ENCODE data around the gene WDR47. TPM values are rescaled to one million over a fixed set of nuclear protein-coding genes. Genes with fewer than 3 reads are reported as not detected.
"Not testable (repeated sequence)": the region's sequence is repeated elsewhere in the genome, so short reads cannot be mapped to it uniquely, and the experiment has no call there.

Gene WDR47
- total RNA-seq, 4 donors from 2014 or later = 13.9 to 18.8 (median 17.5) TPM

GRCh38 chr1:108933944-108934343 lies 108.0 kb downstream of the WDR47 start:
- in situ Hi-C loops (cut with MboI; ENCODE audit: low sequenced_read_pairs in 4 of 4) = no loop called here
- Histone ChIP-seq H3K4me1 (no peaks in the 10 kb centered on the region), H3K27ac (no peak overlapping the region), H3K36me3 (peaks cover 0 to 93% of the 10 kb centered on the region in 2 donors), H3K9me3 (no peaks in the 10 kb centered on the region), H3K4me3 (no peak overlapping the region), H3K27me3 (no peaks in the 10 kb centered on the region)
- DNase-seq (no peak), ATAC-seq (no peak)
- TF ChIP-seq POLR2A (IDR thresholded peaks at IDR 0.05) (no peak), CTCF (IDR thresholded peaks at IDR 0.05 in 4 of 5, conservative IDR thresholded peaks at IDR 0.05 in 1 of 5) (no peak)
- intact Hi-C loops (cut with DNase I; ENCODE audit: low total_unique reads) = no loop called here

GRCh38 chr1:108927565-108927964 lies 114.3 kb downstream of the WDR47 start:
- in situ Hi-C loops (cut with MboI; ENCODE audit: low sequenced_read_pairs in 4 of 4); H3K9me3 ChIP-seq; H3K27me3 ChIP-seq; H3K27ac ChIP-seq; ATAC-seq; intact Hi-C loops (cut with DNase I; ENCODE audit: low total_unique reads); H3K4me3 ChIP-seq; DNase-seq; H3K4me1 ChIP-seq: not testable (repeated sequence)
- peaks cover 0 to 100% of the 10 kb centered on the region in 2 donors for H3K36me3 ChIP-seq

- intact Hi-C loops (cut with DNase I; ENCODE audit: low total_unique reads) = no loop called here
- no peak overlapping the region for H3K27ac ChIP-seq
- no peak for TF ChIP-seq POLR2A (IDR thresholded peaks at IDR 0.05)
- no peak for TF ChIP-seq CTCF (IDR thresholded peaks at IDR 0.05 in 4 of 5, conservative IDR thresholded peaks at IDR 0.05 in 1 of 5)
- peaks cover 0 to 94% of the 10 kb centered on the region in 2 donors for H3K36me3 ChIP-seq
- no peaks in the 10 kb centered on the region for H3K27me3 ChIP-seq
- H3K4me3 ChIP-seq = no peak overlapping the region
- DNase-seq = no peak
- H3K4me1 ChIP-seq = no peaks in the 10 kb centered on the region
- in situ Hi-C loops (cut with MboI; ENCODE audit: low sequenced_read_pairs in 4 of 4) = no loop called here
- H3K9me3 ChIP-seq = no peaks in the 10 kb centered on the region
- no peak for ATAC-seq
These were observed 116.0 kb downstream of the WDR47 start for GRCh38 chr1:108925920-108926319.

Other genes with a start within 250 kb of the WDR47 start
- gene AKNAD1, start 185.0 kb downstream of the WDR47 start, total RNA-seq = 1 to 10 TPM in 1 of 4 donors, under 1 TPM in 1, not detected in 2; 0.67 to 3.9 TPM
- 10 to 100 TPM in 2 of 4 donors, 1 to 10 TPM in 2; 7.0 to 51.4 (median 13.0) TPM for gene GPSM2, start 165.1 kb downstream of the WDR47 start, total RNA-seq
- gene CLCC1, start 78.6 kb downstream of the WDR47 start, total RNA-seq = 10 to 100 TPM; 24.1 to 32.4 (median 28.5) TPM
- 10 to 100 TPM; 28.8 to 83.3 (median 65.5) TPM for gene TAF13, start 33.9 kb upstream of the WDR47 start, total RNA-seq
- gene TMEM167B, start 48.7 kb upstream of the WDR47 start, total RNA-seq = 10 to 100 TPM; 17.5 to 26.3 (median 21.8) TPM
- under 1 TPM in 1 of 4 donors, not detected in 3; 0.17 TPM for gene ELAPOR1, start 72.0 kb upstream of the WDR47 start, total RNA-seq
- gene SARS1, start 171.8 kb upstream of the WDR47 start, total RNA-seq = 100 to 1,000 TPM in 1 of 4 donors, 10 to 100 TPM in 3; 97.6 to 116 (median 98.7) TPM
- 10 to 100 TPM in 1 of 4 donors, 1 to 10 TPM in 3; 5.8 to 12.5 (median 7.9) TPM for gene CELSR2, start 207.4 kb upstream of the WDR47 start, total RNA-seq
- 1 to 10 TPM in 1 of 4 donors, under 1 TPM in 2, not detected in 1; 0.19 to 2.3 (median 0.84) TPM for gene PSRC1, start 241.0 kb upstream of the WDR47 start, total RNA-seq